Esophagus muscularis mucosa (tissue), 3 donors: ENCODE results near the gene ARHGEF40.

ENCODE experiments used
- CTCF ChIP-seq, 3 experiments: fragments of 200-600 bp in 2 of 3; fragments of 450-650 bp in 1 of 3; sonication (generic) in 2 of 3; IDR thresholded peaks; one replicate each; pipeline ENCODE4 v1.5.1; 2017 to 2019; ENCODE audit warnings: antibody characterized with exemption in 3 of 3, mild to moderate bottlenecking in 2 of 3, moderate library complexity in 1 of 3
- POLR2AphosphoS5 ChIP-seq, 2 donors: sonication (generic); formaldehyde crosslinking; IDR thresholded peaks; one replicate each; pipeline ENCODE4 v1.6.1; 2017; ENCODE audit warnings: antibody characterized with exemption in 2 of 2

DNA sequence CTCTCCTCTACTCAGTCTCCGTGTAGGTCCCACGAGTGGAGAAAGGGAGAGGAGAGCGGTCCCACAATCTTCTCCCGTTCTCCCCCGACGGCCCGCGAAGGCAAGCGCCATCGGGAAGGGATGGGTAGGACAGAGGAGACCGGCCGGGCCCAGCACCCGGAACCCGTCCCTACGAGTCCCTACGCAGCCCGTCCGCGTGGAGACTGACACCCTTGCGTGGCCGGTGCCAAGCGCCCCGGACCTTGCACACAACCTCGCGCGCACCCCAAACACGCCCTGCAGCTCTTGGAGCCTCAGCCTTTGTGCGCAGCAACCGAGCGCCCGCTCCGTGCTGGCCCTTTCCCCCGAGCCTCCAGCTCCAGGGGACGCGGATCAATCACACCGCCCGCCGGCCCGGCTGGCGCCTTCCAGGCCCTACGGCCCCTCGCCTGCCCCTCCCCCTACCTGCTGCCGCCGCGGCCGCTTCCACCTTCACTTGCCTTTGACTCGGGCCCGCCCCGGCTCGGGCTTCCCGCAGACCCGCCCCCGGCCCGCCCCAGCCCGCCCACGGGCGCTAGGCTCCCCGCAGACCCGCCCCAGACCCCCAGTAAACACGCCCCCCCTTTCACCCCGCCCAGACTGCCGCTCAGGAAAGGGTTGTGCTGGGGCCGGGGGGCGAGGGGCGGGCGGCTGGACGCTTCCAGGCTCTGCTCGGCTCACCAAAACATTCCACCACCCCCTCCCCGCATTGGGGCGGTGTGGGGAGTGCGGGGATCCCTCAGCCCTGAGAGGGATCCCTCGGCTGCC, 45.3 kb upstream of the ARHGEF40 start, which contains the start of gene NDRG2:
- TF ChIP-seq POLR2AphosphoS5 (IDR thresholded peaks at IDR 0.05) (peak; percentile 51 to 68), CTCF (IDR thresholded peaks at IDR 0.05) (no peak)
